ENCODE data around the gene FAM240B.

FAM240B gene

DNA sequence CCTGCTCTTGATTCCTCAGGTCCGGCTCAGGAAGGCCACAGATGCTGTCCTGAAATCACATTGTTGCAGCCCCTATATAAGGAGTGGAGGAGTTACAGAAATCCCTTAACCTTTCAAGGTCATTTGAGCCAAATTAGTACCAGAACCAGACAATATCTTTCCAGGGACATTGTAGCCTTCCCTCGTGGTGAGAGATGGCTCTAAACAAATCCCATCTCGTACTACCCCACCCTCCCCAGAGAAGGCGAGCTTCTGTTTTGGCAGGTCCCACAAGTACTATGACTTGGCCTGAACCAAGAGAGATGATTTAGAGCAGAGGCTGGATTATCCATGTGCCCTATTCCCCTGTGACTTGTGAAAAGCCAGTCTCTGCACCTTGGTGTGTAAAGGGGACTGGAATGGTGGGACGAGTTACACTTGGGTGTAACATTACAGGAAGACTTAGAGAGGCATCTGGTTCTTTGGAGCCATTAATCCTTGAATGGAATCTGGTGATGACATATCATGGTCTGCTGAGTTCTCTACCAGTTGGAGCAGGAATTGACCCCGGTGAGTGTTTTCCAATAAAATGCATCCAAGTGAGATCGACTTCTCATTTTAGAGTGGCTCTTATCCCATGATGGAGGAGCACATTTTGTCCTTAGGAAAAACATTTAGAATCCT lies at the start of gene FAM240B:
Gene FAM240B, minus strand, starts transcription at position 51 of the 663 bp plus-strand sequence. CDS start 16,134 bp downstream, outside the sequence.
- no peak for DNase-seq

DNA sequence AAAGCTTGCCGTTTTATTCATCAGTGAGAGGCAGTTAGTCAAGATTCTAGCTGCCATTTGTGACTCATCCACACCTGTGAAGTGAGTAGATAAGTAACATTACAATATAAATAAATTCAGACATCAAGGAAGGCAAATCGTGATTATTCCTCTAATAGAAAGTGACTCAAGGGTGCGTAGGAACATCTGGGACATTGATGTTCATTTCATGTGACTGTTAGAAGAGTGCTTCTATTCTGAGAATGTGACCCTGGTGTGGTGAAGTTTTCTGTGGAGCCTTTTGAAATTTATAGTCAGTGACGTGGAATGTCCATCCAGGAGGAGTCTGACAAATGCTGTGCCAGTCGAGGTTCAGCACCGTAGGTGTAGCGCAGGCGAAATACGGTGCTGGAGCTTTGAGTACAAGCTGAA lies 48.4 kb upstream of the FAM240B start:
- no peak for DNase-seq

DNA sequence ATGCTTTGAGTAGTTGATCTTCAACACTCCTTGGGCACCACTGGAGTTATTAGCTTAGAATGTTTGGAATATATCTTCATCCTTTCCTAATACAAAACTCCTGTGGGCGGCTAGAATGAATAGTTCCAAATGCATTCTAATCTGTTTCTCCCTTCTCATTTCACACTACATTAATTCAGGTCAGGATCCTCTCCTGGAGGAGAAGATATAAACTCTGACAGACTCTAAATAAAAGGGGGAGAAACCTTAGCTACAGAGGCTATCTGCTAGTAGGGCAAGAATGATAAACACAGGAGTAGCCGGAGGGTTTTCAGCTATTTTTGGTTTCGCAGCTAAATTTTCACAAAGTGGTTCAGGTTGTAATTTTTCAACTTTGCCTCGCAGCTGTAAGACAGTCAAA lies 45.2 kb upstream of the FAM240B start:
- DNase-seq, result no peak

DNA sequence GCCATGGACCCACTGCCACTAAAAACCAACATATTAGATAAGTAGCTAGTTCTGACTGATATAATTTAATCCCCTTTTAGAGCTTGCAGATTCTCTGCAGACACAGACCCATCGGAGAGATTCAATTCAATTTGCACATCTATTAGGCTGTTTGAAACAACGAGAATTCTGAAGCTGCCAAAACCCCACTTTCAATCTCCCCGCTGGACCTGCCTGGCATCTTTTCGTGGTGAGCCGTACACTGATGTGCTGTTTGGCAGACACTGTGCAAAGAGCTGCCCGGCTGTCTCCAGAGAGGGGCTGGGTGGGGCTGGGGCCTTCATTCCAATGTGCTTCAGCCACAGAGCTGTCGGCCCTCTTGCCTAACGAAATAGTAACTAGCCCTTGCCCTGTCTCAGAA lies 42.1 kb upstream of the FAM240B start:
- no peak for DNase-seq

DNA sequence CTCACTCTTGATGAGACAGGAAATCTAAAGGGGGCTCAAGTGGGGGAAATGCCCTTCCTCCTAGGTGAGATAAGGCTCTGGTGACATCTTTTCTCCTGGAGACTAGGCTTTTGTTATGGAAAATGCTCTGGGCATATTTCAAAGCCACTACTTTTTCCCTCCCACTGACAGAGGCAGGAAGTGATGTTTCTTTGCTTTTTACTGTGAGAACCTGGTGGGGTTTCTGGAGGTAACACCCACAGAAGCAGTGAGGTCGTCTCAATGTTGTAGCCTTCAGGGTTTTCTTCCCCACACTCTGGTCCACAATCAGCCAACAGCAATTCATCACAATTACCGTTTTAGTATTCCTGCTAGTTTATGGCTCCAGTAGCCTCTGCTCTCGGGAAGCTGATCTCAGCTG lies 41.4 kb upstream of the FAM240B start:
- no peak for DNase-seq

DNA sequence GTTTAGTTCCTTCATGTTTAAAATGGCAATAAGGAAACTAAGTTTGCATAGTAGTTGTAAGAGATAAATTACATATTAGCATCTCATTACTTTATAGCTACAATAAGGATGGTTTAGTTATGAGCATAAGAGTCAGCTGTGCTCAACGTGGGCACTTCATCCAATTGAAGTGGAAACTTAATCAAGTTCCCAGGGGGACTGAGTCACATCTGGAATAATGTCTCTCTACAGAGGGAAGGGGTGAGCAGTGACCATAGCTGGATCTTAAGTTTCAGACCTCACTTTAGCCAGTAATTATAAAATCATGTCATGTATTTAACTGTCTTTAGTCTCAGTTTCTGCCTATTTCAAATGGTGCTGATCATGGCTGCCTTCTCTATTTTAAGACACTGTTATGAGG lies 36.8 kb upstream of the FAM240B start:
- DNase-seq, result no peak

DNA sequence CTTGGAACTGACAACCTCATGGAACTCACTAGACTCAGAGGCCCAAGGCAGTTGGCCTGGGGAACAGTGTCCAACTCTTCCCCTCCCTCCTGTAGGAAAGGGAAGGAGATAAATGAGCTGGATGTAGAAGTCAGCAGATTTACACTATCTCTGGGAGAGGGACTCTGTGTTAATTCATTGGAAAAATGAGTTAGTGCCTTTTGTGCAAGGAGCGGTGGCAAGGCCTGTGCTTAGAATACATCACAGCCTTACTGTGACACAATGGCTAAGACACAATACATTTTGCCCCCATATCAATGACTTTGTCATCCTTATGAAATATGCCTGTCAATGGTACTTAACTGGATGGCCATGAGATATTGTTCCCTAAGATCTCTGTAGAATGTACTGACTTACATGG lies 28.0 kb upstream of the FAM240B start:
- no peak for DNase-seq

DNA sequence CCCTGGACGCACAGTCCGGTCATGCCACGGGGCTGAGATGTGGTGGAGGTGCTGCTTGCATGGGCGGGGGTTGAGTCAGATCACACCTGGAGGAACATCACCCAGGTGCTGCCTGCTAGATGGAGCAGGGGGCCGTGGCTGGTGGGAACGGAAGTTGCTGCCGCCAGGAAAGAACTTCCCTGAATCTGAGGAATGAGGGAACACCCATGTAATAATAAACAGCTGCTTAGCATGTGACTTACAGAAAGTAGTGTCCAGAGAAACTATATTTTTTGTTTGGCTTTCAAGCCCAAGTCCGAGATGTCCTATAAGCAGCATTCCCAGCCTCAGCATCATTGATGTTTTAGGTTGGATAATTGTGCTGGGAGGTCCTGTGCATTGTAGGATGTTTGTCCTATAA lies 27.1 kb upstream of the FAM240B start:
- no peak for DNase-seq

DNA sequence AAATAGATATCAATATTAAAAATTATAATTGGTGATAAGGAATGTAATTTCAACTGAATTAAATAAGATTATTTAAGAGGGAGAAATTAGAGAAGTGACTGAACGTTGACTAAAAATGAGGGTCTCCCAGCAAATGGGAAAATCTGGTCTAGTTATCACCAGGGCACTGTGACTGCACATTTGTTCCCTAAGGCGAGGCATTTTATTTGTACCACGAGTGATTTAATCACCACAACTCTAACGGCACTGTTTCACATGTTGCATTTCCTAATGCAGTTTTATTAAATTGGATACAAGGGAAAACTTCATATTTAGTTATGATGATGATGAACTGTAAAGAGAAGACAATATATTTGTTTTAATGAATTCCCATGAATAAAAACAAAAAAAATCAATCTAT lies 26.4 kb upstream of the FAM240B start:
- DNase-seq, result no peak

DNA sequence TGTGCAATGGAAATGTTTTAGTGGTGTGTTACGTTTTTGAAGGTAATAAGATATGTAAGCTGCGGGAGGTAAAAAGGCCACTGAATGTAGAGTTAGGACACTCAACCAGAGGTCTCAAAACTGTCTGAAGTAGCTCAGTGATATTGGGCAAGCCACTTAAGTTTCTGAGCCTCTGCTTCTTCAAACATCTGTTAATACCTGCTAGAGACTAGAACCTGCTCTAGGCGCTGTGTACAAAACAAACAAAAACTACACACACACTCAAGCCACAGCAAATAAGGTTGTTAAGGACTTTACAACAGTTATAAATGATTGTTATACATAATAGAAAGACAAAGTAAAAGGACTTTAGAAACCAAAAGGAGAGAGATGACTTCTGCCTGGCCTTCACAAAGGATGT lies 24.6 kb upstream of the FAM240B start:
- DNase-seq, result no peak

DNA sequence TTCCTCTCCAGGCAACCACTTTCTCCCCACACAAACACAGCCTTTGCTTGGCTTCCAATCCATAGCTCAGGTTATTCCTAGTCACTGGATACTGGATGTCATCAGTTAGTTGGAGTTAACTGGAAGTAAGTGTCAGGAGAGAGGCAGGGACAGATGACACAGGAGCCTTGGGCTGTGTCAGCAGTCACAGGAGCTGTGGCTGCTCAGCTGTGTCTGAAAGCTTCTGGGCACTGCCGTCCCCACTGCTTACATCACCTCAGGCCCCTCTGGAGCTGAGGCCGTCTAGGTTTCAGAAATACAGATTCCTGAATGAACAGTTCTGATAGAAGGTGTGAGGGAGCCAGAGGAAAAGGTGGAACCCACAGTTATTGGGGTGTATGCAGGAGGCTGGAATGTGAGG lies 17.3 kb upstream of the FAM240B start:
- no peak for DNase-seq

DNA sequence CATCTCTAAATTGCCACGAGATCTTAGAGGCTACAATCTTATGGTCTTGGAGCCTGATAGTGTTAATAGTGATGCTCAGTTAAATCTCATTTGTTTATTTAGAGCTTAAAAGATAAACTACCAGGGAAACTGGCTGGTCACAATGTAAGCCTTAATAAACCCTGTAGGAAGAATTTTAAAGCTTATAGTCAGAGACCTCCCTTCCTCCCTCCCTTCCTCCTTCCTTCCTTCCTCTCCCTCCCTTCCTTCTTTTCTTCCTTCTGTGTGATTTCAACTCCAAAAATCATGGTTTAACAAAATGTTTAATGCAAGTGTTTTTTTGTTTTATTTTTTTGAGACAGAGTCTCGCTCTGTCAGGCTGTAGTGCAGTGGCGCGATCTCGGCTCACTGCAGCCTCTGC lies 14.9 kb upstream of the FAM240B start:
- no peak for DNase-seq

DNA sequence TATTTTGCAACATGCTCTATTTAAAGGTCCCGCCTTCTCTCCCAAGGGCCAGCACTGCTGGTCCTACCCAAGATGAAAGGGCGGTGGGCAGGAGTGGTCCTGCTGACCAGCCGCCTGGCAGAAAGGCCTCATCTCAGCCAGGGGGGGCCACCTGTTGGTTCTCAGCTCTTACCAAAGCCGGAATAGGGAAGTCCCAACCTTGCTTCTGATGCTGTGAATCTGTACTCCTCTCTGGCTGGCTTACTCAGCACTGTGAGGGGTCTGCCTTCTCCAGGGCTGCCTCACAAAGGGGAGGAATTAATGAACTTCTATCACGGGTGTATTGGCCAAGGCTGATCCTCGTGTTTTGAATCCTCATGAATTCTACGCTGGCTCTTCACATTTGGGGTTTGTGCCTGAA lies 13.6 kb upstream of the FAM240B start:
- DNase-seq, result no peak

DNA sequence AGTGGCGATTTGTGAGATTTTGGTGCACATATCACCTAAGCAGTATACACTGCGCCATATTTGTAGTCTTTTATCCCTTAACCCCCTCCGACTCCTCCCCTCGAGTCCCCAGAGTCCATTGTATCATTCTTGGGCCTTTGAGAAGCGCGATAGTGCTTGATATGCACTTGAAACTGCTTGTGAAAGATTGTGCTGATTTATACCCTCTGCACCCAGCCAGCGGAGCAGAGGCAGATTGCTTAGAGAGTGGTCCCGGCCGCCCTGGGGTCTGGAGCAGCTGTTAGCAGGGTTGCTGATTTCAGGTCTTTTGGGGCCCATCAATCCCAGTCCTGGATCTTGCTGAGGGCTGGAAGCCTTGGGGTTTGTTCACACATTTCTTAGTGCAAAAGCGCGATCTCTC lies 13.0 kb upstream of the FAM240B start:
- no peak for DNase-seq

DNA sequence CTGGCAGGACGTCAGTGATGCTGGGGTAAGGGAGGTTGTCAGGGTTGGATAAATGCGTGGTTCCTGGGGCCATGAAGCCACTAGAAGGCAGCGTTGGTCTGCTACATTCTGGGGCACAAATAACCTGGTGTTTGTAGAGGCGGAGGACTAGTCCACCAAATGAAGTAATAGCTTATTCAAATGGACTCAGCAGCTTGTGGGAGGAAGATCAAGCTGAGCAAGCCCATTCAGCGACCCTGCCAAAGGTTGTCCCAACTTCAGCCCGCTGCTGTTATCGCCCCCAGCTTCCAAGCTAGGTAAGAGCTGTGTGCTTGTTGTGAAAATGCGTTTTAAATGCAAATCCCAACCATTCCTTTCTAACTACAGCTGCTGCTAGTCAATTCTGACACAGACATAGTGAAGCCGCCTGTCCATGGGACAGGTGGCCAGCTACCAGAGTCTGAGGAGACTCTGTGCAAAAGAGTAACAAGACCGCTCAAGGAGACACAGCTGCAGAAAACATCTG lies 7.6 kb upstream of the FAM240B start:
- DNase-seq, result no peak

DNA sequence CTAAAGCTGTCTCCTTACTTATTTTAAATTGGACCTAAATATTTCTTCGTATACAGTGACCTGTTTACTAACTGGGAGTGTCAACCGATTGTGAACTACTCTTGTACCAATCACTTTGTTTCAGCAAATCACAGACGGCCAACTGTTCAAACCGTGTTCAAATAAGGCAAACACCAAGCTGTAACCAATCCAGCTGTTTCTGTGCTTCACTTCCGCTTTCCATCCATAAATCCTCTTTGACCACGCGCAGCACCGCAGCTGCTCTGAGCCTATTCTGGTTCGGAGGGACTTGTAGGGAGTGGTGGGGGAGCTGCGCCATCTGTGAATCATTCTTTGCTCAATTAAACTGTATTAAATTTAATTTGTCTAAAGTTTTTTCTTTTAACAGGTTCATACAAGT lies 4.8 kb upstream of the FAM240B start:
- no peak for DNase-seq

DNA sequence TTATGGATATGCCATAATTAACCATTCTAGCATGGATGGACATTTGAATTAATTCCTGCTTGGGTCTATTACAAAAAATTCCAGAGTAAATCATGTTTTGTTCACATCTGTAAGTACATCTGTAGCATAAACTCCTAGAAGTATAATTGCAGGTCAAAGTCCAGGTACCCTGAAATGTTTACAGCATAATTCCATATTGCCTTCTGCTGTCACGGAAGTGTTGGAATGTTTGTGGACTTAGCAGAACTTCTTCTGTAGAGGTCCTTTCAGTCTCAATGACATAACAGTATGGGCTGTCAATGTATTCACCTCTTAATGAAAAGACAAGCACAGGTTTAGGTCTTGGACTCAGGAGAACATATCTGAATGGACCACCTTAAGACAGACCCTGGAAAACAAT lies 1.8 kb downstream of the FAM240B start:
- no peak for DNase-seq

DNA sequence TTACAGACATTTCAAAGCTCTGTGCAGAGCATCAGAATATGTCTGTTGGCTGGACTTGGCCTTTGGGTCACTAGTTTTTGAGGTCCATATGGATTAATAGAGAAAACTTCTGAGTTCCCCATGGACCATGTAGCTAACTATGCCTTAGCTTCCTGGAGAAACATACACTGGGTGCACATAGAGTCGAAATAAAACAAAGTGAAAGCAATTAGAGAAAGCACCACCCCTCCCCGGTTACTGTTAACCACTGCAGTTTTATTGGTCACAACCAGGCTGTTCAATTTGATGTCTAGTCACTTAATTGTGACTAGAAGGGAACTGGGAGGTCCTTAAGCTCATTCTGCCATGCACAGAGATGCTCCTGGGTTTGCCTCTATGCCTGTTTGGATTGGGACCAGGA lies 4.2 kb downstream of the FAM240B start:
- DNase-seq, result no peak

DNA sequence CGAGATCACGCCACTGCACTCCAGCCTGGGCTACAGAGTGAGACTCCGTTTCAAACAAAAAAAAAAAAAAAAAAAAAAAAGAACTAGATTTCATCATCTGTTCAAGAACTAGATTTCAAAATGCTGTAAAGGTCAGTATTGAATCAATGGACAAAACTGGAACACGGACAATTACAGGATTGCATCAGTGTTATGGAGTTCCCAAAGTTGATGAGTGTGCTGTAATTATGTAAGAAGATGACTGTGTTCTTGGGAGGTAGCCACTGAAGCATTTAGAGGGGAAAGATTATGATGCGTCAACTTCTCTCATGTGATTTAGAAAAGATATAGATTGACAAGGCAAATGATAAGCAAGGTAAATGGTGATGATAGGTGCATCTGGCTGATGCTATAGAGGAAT lies 6.5 kb downstream of the FAM240B start:
- no peak for DNase-seq

DNA sequence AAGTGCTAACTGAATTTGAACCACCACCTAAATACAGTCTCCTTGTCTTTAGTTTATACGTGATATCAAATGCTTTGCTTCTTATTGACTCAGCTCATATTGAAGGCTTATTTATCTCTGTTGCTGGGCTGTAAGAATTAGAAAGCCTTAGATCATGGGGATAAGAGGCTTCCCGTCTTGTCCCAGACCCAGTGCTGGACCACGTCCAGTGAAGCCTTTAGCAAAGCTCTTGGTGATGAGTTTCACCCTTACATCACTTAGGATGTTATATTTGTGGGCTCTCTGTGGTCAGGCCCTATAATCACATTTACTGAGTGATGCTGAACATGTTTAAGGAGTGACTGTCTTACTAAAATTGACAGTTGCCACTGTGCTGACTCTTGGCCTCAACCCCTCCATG lies 11.2 kb downstream of the FAM240B start:
- DNase-seq, result no peak

DNA sequence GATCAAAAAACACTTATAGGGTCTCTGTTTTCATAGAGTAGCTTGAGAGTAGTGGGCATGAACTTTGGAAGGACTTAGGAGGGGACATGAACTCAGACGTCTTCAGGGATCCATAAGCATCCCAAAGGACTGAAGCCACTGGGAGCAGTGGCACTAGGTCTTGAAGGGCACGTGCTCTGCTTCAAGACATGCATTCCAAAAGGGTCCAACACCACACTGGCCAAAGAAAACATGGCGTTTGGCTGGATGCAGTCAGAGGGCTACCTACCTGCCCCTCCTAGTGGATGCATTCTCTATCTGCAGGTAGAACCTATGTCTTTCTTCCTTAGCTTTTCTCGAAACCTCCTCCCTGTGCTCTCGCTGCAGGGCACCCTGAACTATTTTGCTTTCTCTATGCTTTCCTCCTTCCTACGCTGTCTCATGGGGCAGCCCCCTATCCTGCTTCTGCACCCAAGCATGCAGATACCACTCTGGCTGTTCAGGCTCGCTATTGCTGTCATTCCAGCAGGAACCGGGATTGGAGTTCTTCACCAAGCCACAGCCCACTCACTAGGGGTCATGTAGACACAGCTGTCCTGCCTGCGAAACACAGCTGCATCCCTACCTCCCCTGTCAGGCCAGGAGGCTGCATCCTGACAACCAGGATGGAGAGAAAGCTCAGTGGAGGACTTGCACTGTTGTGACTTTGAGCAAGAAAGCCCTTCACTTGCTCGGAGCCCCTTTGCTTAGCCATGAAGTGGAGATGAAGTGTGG lies 11.9 kb downstream of the FAM240B start:
- no peak for DNase-seq

DNA sequence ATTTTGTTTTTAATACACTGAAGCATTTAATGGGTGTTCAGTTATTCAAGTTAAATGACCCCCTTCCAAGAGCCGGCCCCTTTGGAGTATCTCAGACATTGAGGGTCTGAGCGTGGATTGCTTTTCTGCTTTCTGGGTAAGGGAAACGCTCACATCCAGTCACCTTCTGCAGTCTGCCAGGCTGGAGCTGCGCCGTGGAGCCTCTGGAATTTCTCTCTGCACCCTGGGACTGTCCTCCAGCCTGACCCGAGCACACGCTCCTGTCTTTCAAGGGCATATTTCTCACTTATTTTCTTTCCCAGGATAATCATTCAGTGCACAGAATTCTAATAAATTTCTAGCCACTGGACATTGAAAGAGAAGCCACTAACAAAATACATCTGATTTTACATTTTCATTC lies 13.4 kb downstream of the FAM240B start:
- no peak for DNase-seq

DNA sequence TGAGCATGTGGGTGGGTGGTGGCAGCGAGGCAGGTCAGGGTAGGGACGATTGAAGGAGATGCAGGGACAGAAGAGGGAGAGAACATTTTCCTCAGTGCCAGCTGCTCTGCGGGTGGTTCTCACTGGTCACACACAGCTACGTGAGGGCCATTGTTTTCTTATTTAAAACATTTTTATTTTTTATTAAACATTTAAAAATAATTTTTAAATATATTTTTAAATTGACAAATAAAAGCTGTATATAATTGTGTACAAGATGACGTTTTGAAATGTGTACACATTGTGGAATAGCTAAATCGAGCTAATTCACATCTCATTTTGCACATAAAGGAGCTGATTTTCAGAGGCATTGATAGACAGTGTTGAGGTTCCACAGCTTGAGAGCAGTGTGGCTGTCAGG lies 14.0 kb downstream of the FAM240B start:
- no peak for DNase-seq

DNA sequence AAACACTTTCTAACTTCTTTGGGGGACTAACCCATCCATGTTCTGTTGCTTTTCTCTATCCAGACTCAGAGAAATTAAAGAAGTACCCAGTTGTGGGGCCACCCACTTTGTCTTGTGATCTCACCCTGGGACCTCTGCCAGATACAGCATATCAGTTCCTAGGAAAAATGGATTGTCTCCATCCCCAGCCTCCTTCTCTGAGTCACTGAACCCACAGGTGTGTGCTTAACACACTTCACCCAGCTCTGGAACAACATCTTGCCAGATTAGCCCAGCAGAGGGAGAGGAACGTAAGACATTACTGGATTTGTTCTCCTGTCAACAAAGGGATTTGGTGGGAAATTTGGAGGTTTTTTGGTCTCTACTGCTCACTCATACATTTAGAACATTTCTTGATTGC lies 19.2 kb downstream of the FAM240B start:
- DNase-seq, result no peak

DNA sequence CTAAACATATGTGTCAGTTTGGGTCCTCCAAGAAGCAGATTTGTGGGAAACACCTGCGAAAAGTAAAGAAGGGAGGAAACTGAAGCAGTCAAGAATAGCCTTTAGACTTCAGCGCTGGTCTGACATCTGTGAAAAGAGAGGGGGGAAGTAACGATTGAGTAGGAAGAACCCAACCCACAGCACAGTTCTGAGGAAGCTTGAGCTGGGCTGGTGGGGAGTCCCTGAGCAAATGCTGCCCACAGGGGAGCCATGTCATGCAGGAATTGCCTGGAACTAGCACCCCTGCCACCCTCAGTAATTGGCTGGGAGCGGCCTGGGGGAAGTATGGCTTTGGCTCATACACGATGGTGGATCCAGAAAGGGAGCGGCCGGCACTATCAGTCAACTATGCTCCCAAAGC lies 20.6 kb downstream of the FAM240B start:
- no peak for DNase-seq

Measured in activated CD4-positive, alpha-beta T cell treated with anti-CD3 and anti-CD28 coated beads, Interleukin-2, Interleukin-6, amounts not matched to agents 100 ng/mL and 50 ng/mL, durations not matched to agents 16 hours and 8 hours (primary cell).